Measurements from ENCODE around the gene SMTNL2.

SMTNL2 gene

GRCh38 chr17:4545217-4545951 is 38.9 kb upstream of the SMTNL2 start:
- no peak for DNase-seq

- no peak for DNase-seq
Measured at GRCh38 chr17:4547118-4547906, 37.0 kb upstream of the SMTNL2 start.

- DNase-seq = no peak
Measured at GRCh38 chr17:4548061-4548461, 36.3 kb upstream of the SMTNL2 start.

- no peak for DNase-seq
Measured at GRCh38 chr17:4548721-4549531, 35.4 kb upstream of the SMTNL2 start.

GRCh38 chr17:4549781-4550533 is 34.4 kb upstream of the SMTNL2 start:
- DNase-seq = no peak

GRCh38 chr17:4550534-4551039 is 33.7 kb upstream of the SMTNL2 start:
- no peak for DNase-seq

- no peak for DNase-seq
Measured at GRCh38 chr17:4551141-4551540, 33.2 kb upstream of the SMTNL2 start.

- DNase-seq = no peak
Measured at GRCh38 chr17:4551796-4552525, 32.4 kb upstream of the SMTNL2 start.

GRCh38 chr17:4553669-4554068 is 30.7 kb upstream of the SMTNL2 start:
- DNase-seq = no peak

- no peak for DNase-seq
Measured at GRCh38 chr17:4554441-4554996, 29.8 kb upstream of the SMTNL2 start.

- DNase-seq = peak; percentile 96 to 99
Measured at GRCh38 chr17:4554997-4555799, 29.1 kb upstream of the SMTNL2 start, which contains the start of gene MYBBP1A. TSS of gene MYBBP1A (minus strand) at chr17:4555384. CDS start at chr17:4555324, 60 bp downstream.

- DNase-seq = no peak
Measured at GRCh38 chr17:4555873-4556759, 28.2 kb upstream of the SMTNL2 start.

- no peak for DNase-seq
Measured at GRCh38 chr17:4556996-4557395, 27.3 kb upstream of the SMTNL2 start.

GRCh38 chr17:4557626-4558346 is 26.5 kb upstream of the SMTNL2 start:
- DNase-seq = no peak

GRCh38 chr17:4558347-4558971 is 25.9 kb upstream of the SMTNL2 start:
- DNase-seq = no peak

- no peak for DNase-seq
Measured at GRCh38 chr17:4559139-4559791, 25.1 kb upstream of the SMTNL2 start.

- no peak for DNase-seq
Measured at GRCh38 chr17:4559966-4560365, 24.4 kb upstream of the SMTNL2 start.

GRCh38 chr17:4560421-4560820 is 23.9 kb upstream of the SMTNL2 start, which contains the start of gene GGT6:
TSS of gene GGT6 (minus strand) at chr17:4560577. CDS start at chr17:4560521, 56 bp downstream.
- DNase-seq = no peak
